SH-SY5Y (cell line): Measurements from ENCODE around the gene TERT.

ENCODE experiments used
- GATA2 ChIP-seq: IDR thresholded peaks from 2 replicates; pipeline ENCODE4 v1.6.1; 2011; ENCODE audit warnings: mild to moderate bottlenecking, low read depth, low read length
- GATA3 ChIP-seq: IDR thresholded peaks from 2 replicates; pipeline ENCODE4 v1.6.1; 2011; ENCODE audit warnings: low read depth, mild to moderate bottlenecking, low read length, moderate library complexity

- TF ChIP-seq GATA3, result no peak
- no peak for TF ChIP-seq GATA2
Measured at GRCh38 chr5:1299511-1299850, 4.6 kb upstream of the TERT start.
